GM12878 (cell line): ENCODE data around the gene SH3BP1. TPM values are rescaled to one million over a fixed set of nuclear protein-coding genes. Genes with fewer than 3 reads are reported as not detected.

Experiments used
- CREB1 ChIP-seq: IDR thresholded peaks from 2 replicates; pipeline ENCODE4 v1.6.1; 2012; ENCODE audit warnings: low read depth, mild to moderate bottlenecking, inconsistent platforms
- LARP7 ChIP-seq: fragments of 450-650 bp; IDR thresholded peaks from 2 replicates; pipeline ENCODE4 v1.6.1; 2017; ENCODE audit warnings: mild to moderate bottlenecking
- MLLT1 ChIP-seq: fragments of 450-650 bp; IDR thresholded peaks from 2 replicates; pipeline ENCODE4 v1.6.1; 2016; ENCODE audit warnings: mild to moderate bottlenecking
- NBN ChIP-seq: fragments of 450-650 bp; IDR thresholded peaks from 2 replicates; pipeline ENCODE4 v1.6.1; 2016
- NRF1 ChIP-seq: conservative IDR thresholded peaks from 2 replicates; pipeline ENCODE4 v1.6.1; 2011; ENCODE audit warnings: mild to moderate bottlenecking, low read depth, low read length, improper control_type of control experiment
- RELB ChIP-seq: fragments of 450-650 bp; IDR thresholded peaks from 2 replicates; pipeline ENCODE4 v1.6.1; 2017; ENCODE audit warnings: low read depth, mild to moderate bottlenecking, moderate library complexity
- RFX5 ChIP-seq: IDR thresholded peaks from 2 replicates; pipeline ENCODE4 v1.6.1; 2011; ENCODE audit warnings: low read depth, low read length, improper control_type of control experiment
- SMARCA5 ChIP-seq: fragments of 450-650 bp; IDR thresholded peaks from 2 replicates; pipeline ENCODE4 v1.6.1; 2017; ENCODE audit warnings: mild to moderate bottlenecking
- SUZ12 ChIP-seq: fragments of 200-600 bp; sonication (generic); IDR thresholded peaks from one replicate; pipeline ENCODE4 v1.6.1; 2018; ENCODE audit warnings: antibody characterized with exemption, mild to moderate bottlenecking; ENCODE audit not compliant: unreplicated experiment
- polyA plus RNA-seq, 11 experiments: library from polyadenylated mRNA; depleted of rRNA in 4 of 11; unstranded in 6 of 11; stranded (reverse) in 5 of 11; fragments of >200 nt; fragmentation: Nextera tagmentation in 4 of 11; fragmentation: Illumina TruSeq in 1 of 11; extraction: Ambion mirVana in 4 of 11; extraction: Trizol in 1 of 11; gene quantifications; 1 replicate in 1 of 11; 2 replicates in 10 of 11; pipeline versions ENCODE4 v1.2.1 to v1.2.3, GENCODE V29; 2011 to 2016; ENCODE audit warnings: inconsistent platforms in 2 of 11, missing spikeins in 2 of 11, low read depth in 1 of 11
- total RNA-seq, 4 experiments: library from RNA; depleted of rRNA in 3 of 4; stranded (reverse); fragments of >200 nt in 3 of 4; fragmentation: Illumina TruSeq in 1 of 4; extraction: Trizol in 1 of 4; gene quantifications; 2 replicates each; pipeline versions ENCODE4 v1.2.1 to v1.2.3, GENCODE V29; 2013 to 2021

Gene SH3BP1
- total and polyA plus RNA-seq, 10 of the 15 experiments (the other 5 are each of a cell fraction or from before 2014, with no cell fraction given) = 0.29 to 70.5 (median 22.5) TPM

GRCh38 chr22:37674951-37675929 lies 35.8 kb downstream of the SH3BP1 start, which contains the start of gene LGALS1 (continued):
- TF ChIP-seq RELB (peak; percentile 61; the same call in 1 of the 2 replicates), NRF1 (peak; percentile 33; the same call in 1 of the 2 replicates), SMARCA5 (peak; percentile 90), RFX5 (0 out of 2 replicates have a peak, but pooled peaks have one; percentile 62), SUZ12 (no peak), LARP7 (peak; percentile 65; the same call in 1 of the 2 replicates), CREB1 (0 out of 2 replicates have a peak, but pooled peaks have one; percentile 3), NBN (peak; percentile 38), MLLT1 (peak; percentile 40; the same call in 1 of the 2 replicates)
